Measurements from ENCODE around the gene SLC7A14. TPM values are rescaled to one million over a fixed set of nuclear protein-coding genes. Genes with fewer than 3 reads are reported as not detected.

SLC7A14 gene
- total and polyA plus RNA-seq, 12 donors = under 0.01 TPM; not detected in 11

- H3K4me3 ChIP-seq = no peak overlapping the region
- peaks cover 0 to 10% (median 0%) of the 10 kb centered on the region in 9 donors for H3K4me1 ChIP-seq
- 69 to 74% methylated on average over 2 of the region's 2 CpGs for WGBS, 2 donors
- ATAC-seq (peak in 4 of 8 donors; percentile 18 to 39 (median 29)), DNase-seq (no peak)
- TF ChIP-seq, protein P1, sequence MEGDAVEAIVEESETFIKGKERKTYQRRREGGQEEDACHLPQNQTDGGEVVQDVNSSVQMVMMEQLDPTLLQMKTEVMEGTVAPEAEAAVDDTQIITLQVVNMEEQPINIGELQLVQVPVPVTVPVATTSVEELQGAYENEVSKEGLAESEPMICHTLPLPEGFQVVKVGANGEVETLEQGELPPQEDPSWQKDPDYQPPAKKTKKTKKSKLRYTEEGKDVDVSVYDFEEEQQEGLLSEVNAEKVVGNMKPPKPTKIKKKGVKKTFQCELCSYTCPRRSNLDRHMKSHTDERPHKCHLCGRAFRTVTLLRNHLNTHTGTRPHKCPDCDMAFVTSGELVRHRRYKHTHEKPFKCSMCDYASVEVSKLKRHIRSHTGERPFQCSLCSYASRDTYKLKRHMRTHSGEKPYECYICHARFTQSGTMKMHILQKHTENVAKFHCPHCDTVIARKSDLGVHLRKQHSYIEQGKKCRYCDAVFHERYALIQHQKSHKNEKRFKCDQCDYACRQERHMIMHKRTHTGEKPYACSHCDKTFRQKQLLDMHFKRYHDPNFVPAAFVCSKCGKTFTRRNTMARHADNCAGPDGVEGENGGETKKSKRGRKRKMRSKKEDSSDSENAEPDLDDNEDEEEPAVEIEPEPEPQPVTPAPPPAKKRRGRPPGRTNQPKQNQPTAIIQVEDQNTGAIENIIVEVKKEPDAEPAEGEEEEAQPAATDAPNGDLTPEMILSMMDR (IDR thresholded peaks at IDR 0.05) = no peak
- H3K36me3 ChIP-seq = no peaks in the 10 kb centered on the region
- intact Hi-C loops (cut with DNase I) = no loop called here
- H3K27ac ChIP-seq = no peak overlapping the region
- H3K9me3 ChIP-seq = peaks cover 0 to 4% (median 0%) of the 10 kb centered on the region in 11 donors
- no peaks in the 10 kb centered on the region for H3K27me3 ChIP-seq
Observed at GRCh38 chr3:170565495-170565894, 20.4 kb downstream of the SLC7A14 start.

DNA sequence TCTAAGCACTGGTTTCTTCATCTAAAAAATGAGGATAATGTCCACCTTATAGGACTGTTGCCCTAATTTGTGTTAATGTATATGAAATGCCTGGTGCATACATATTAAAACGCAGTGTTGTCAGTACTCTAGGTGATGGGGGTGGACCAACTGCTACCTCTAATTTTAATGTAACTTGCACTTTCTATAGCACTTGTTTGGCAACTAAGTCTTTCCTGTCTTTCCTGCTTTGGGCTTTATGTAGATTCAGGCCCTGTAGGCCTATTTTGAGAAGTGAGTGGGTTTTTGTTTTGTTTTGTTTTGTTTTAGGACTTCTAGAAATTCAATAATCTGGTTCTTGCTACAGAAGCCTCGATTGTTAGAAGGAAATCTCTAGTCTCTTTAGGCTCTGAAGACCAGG lies 21.2 kb downstream of the SLC7A14 start:
- Histone ChIP-seq H3K27me3 (no peaks in the 10 kb centered on the region), H3K9me3 (peaks cover 0 to 4% (median 0%) of the 10 kb centered on the region in 11 donors), H3K4me3 (no peak overlapping the region), H3K36me3 (no peaks in the 10 kb centered on the region), H3K4me1 (peaks cover 0 to 10% (median 0%) of the 10 kb centered on the region in 9 donors), H3K27ac (no peak overlapping the region)
- DNase-seq (no peak), ATAC-seq (no peak)
- TF ChIP-seq, protein P1 (IDR thresholded peaks at IDR 0.05) = no peak
- WGBS, 2 donors = 72 to 80% methylated on average over 2 of the region's 2 CpGs
- intact Hi-C loops (cut with DNase I) = no loop called here

DNA sequence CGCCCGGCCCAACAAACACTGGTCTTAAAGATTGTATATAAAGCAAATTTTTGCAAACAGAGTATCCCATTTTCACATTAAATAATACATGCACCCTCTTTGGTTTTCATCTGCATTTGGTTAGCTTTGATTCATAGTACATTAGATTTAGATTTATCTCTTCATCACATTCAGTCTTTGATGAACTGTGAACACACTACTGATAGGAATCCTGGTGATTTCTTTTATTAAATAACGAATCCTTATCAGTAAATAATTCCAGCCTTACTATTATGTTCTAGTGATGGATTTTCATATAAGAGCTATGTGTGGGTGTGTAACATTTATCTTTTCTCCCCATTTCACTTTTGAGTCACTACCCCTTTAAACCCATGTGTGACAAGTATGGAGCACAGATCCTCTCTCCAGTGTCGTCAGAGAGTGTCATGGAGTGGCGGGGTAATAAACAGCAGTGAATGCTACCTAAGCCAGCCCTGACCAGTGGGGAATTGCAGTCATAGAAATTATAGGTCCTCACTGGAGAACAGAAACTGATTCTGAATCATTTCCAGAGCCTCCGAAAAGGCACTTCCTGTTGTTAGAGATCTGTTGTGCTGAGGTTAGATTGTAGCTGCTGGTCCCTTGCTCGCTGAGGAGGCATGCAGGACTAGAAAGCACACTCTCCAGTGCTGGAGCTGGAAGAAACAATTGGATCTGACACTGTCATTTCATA lies 22.0 kb downstream of the SLC7A14 start:
- intact Hi-C loops (cut with DNase I) = no loop called here
- Histone ChIP-seq H3K36me3 (no peaks in the 10 kb centered on the region), H3K9me3 (peaks cover 0 to 4% (median 0%) of the 10 kb centered on the region in 11 donors), H3K4me3 (peak overlapping the region in 3 of 10 donors; percentile 18 to 21 (median 20)), H3K27me3 (no peaks in the 10 kb centered on the region), H3K27ac (peak overlapping the region in 2 of 10 donors; percentile 29 to 39), H3K4me1 (peaks cover 0 to 10% (median 0%) of the 10 kb centered on the region in 9 donors)
- DNase-seq (no peak), ATAC-seq (peak in 3 of 8 donors; percentile 38 to 42 (median 38))
- TF ChIP-seq, protein P1 (IDR thresholded peaks at IDR 0.05) = no peak
- WGBS, 2 donors = 51 to 60% methylated on average over 7 of the region's 7 CpGs

- no peak for ATAC-seq
- 40 to 54% methylated on average over 1 of the region's 1 CpG for WGBS, 2 donors
- intact Hi-C loops (cut with DNase I) = no loop called here
Observed at GRCh38 chr3:170562080-170562479, 23.8 kb downstream of the SLC7A14 start.

More at GRCh38 chr3:170562080-170562479, 23.8 kb downstream of the SLC7A14 start:
- peaks cover 0 to 4% (median 0%) of the 10 kb centered on the region in 11 donors for H3K9me3 ChIP-seq
- no peak overlapping the region for H3K27ac ChIP-seq
- DNase-seq = no peak
- H3K4me1 ChIP-seq = peaks cover 0 to 10% (median 0%) of the 10 kb centered on the region in 9 donors
- TF ChIP-seq, protein P1 (IDR thresholded peaks at IDR 0.05) = no peak
- H3K4me3 ChIP-seq = no peak overlapping the region
- H3K27me3 ChIP-seq = no peaks in the 10 kb centered on the region
- no peaks in the 10 kb centered on the region for H3K36me3 ChIP-seq
